ENCODE data around the gene SLC35G4. TPM values are rescaled to one million over a fixed set of nuclear protein-coding genes. Genes with fewer than 3 reads are reported as not detected.
"Not testable (repeated sequence)": the region's sequence is repeated elsewhere in the genome, so short reads cannot be mapped to it uniquely, and the experiment has no call there.

Gene SLC35G4
- total RNA-seq, 1 donor = not detected

DNA sequence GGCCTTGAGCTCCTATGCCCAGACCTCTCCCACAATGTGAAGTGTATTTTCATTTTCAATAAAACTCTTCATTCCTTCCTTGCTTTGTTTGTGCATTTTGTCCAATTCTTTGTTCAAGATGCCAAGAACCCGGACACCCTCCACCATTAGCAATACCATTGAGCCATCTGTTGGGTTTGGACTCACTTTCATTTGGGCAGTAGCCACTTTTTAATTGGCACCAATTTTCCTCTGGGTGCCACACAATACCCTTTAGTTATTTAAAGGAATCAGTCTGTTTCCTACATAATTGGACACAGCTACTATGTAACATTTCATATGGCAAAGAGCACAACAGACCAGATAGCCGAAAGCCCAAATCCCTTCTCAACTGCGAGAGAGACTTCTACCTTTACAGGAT is 22.5 kb upstream of the SLC35G4 start:
- no peak for DNase-seq (ENCODE audit: low read depth)
- H3K4me3 ChIP-seq (ENCODE audit: low read depth, low read length) = no peak overlapping the region

DNA sequence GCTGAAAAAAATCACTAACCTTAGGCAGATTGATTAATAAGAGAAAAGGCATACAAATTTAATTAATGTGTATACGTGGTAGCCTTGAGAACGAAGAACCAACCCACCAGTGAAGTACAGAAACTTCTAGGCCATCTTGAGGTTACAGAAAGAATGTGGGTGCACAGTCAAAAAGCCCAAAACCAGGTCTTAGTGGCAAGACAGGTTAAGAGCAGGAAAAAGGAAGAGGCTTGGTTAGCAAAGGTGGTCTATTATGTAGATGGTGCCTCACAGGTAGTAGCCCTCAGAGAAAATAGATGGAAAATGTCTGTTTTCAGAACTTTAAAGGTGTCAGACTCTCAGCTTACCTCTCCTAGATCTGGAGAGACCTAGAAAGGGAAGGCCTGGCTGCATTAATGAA is 22.0 kb upstream of the SLC35G4 start:
- H3K4me3 ChIP-seq (ENCODE audit: low read depth, low read length) = no peak overlapping the region
- TF ChIP-seq, protein P1, sequence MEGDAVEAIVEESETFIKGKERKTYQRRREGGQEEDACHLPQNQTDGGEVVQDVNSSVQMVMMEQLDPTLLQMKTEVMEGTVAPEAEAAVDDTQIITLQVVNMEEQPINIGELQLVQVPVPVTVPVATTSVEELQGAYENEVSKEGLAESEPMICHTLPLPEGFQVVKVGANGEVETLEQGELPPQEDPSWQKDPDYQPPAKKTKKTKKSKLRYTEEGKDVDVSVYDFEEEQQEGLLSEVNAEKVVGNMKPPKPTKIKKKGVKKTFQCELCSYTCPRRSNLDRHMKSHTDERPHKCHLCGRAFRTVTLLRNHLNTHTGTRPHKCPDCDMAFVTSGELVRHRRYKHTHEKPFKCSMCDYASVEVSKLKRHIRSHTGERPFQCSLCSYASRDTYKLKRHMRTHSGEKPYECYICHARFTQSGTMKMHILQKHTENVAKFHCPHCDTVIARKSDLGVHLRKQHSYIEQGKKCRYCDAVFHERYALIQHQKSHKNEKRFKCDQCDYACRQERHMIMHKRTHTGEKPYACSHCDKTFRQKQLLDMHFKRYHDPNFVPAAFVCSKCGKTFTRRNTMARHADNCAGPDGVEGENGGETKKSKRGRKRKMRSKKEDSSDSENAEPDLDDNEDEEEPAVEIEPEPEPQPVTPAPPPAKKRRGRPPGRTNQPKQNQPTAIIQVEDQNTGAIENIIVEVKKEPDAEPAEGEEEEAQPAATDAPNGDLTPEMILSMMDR (IDR thresholded peaks at IDR 0.05; ENCODE audit: insufficient read depth, low read depth, low read length) = no peak
- no peak for DNase-seq (ENCODE audit: low read depth)

More for the DNA sequence above, 22.5 kb upstream of the SLC35G4 start:
- TF ChIP-seq, protein P1 (IDR thresholded peaks at IDR 0.05; ENCODE audit: insufficient read depth, low read depth, low read length) = no peak

DNA sequence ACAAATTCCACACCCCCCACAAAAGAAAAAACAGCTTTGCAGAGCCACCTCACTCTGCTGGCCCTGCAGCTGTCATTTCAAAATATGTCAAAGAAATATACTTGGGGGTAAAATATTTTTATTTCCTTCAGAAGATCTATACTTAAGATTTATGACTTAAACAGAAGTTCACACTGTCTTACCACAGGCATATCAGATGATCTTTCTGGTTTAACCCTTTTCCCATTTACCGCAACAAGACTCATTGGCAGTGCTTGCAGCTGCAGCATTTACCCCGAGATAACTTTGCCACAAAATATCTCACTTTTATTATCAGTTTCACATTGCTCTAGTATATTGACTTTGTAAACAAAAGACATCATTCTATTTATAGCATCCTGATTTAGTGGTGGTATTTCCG is 21.6 kb upstream of the SLC35G4 start:
- TF ChIP-seq, protein P1 (IDR thresholded peaks at IDR 0.05; ENCODE audit: insufficient read depth, low read depth, low read length) = no peak
- DNase-seq (ENCODE audit: low read depth) = no peak
- no peak overlapping the region for H3K4me3 ChIP-seq (ENCODE audit: low read depth, low read length)

DNA sequence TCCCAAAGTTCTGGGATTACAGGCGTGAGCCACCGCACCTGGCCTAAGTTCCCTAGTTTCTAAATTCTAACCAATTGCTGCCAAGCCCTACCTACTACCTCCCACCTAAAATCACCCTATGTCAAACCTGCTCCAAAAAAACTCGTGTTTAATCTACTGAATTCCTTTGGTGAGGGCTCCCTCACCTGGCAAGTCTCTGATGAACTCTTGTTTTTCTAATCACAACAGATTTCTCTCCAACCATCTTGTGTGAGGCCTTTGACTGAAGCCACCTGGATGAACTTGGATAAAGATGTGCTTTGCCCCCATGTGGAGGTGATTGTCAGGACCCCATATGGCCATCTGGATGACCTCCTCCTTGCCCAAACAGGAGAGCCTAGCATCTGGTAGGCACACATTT is 17.4 kb upstream of the SLC35G4 start:
- TF ChIP-seq, protein P1 (IDR thresholded peaks at IDR 0.05; ENCODE audit: insufficient read depth, low read depth, low read length) = no peak
- no peak for DNase-seq (ENCODE audit: low read depth)
- no peak overlapping the region for H3K4me3 ChIP-seq (ENCODE audit: low read depth, low read length)

DNA sequence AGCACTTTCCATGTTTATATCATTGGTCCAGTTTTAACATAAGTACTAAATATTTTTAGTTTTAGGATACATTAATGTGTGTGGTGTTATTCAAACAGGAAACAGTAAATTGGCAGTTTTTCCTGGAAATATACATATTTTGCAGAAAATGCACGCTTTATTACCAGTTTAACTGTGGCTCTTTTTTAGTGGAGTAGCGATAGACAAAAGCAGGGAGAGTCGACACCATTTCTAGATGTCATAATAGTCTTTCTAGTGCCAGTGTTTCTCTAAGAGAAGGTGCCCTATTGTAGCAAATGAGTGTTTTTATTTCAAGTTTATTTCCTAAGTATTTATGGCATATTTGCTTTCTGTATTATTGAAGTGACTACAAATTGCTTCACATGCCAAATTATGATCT is 9.1 kb upstream of the SLC35G4 start:
- DNase-seq (ENCODE audit: low read depth) = no peak
- H3K4me3 ChIP-seq (ENCODE audit: low read depth, low read length) = no peak overlapping the region
- TF ChIP-seq, protein P1 (IDR thresholded peaks at IDR 0.05; ENCODE audit: insufficient read depth, low read depth, low read length) = no peak

DNA sequence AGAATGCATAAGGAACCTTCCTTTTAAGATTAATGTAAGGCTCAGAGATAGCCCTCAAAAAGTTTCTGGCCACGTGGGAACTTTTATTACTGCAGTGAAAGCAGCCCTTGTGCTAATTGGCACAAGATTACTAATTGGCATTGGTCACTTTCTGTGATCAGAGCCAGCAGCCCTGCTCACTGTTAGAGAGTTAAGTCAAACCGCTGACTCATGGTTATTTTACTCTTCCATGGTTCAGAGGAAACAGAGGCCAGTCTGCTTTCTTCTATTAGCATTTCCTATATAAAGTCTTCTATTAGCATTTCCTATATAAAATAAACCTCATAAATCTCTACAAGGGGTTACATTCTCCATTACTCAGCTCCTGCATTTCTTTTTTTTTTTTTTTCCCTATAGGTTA is 1.5 kb upstream of the SLC35G4 start:
- no peak overlapping the region for H3K4me3 ChIP-seq (ENCODE audit: low read depth, low read length)
- no peak for DNase-seq (ENCODE audit: low read depth)
- TF ChIP-seq, protein P1 (IDR thresholded peaks at IDR 0.05; ENCODE audit: insufficient read depth, low read depth, low read length) = no peak

DNA sequence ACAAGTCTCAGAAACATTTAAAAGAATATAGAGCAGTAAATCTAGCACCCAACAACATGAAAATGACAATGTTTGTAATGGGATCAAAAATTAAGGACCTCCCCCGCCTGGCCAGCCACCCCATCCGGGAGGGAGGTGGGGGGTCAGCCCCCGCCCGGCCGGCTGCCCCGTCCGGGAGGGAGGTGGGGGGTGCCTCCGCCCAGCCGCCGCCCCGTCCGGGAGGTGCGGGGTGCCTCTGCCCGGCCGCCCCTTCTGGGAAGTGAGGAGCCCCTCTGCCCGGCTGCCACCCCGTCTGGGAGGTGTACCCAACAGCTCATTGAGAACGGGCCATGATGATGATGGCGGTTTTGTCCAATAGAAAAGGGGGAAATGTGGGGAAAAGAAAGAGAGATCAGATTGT is 778 bp upstream of the SLC35G4 start:
- not testable (repeated sequence) for H3K4me3 ChIP-seq (ENCODE audit: low read depth, low read length)

DNA sequence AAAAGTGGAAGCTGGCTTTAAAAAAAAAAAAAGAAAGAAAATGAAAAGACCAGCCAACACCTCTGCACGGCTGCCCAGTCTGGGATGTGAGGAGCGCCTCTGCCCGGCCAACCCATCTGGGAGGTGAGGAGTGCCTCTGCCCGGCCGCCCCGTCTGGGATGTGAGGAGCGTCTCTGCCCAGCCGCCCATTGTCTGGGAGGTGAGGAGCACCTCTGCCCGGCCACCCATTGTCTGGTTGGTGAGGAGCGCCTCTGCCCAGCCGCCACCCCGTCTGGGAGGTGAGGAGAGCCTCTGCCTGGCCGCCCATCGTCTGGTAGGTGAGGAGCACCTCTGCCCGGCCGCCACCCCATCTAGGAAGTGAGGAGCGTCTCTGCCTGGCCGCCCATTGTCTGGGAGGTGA is 3.7 kb downstream of the SLC35G4 start:
- DNase-seq (ENCODE audit: low read depth); H3K4me3 ChIP-seq (ENCODE audit: low read depth, low read length): not testable (repeated sequence)

More for the DNA sequence above, 778 bp upstream of the SLC35G4 start:
- DNase-seq (ENCODE audit: low read depth) = not testable (repeated sequence)

DNA sequence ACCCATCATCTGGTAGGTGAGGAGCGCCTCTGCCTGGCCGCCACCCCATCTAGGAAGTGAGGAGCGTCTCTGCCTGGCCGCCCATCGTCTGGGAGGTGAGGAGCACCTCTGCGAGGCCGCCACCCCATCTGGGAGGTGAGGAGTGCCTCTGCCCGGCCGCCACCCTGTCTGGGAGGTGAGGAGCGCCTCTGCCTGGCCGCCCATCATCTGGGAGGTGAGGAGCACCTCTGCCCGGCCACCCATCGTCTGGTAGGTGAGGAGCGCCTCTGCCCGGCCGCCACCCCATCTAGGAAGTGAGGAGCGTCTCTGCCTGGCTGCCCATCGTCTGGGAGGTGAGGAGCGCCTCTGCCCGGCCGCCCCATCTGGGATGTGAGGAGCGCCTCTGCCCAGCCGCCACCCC is 4.2 kb downstream of the SLC35G4 start:
- DNase-seq (ENCODE audit: low read depth) = not testable (repeated sequence)

DNA sequence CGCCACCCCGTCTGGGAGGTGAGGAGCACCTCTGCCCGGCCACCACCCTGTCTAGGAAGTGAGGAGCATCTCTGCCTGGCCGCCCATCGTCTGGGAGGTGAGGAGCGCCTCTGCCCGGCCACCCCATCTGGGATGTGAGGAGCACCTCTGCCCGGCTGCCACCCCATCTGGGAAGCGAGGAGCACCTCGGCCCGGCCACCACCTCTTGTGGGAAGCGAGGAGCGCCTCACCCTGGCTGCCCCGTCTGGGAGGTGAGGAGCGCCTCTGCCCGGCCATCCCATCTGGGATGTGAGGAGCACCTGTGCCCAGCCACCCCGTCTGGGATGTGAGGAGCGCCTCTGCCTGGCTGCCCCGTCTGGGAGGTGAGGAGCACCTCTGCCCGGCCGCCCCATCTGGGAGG is 4.6 kb downstream of the SLC35G4 start:
- not testable (repeated sequence) for H3K4me3 ChIP-seq (ENCODE audit: low read depth, low read length); DNase-seq (ENCODE audit: low read depth)

More for the DNA sequence above, 4.2 kb downstream of the SLC35G4 start:
- not testable (repeated sequence) for H3K4me3 ChIP-seq (ENCODE audit: low read depth, low read length)

DNA sequence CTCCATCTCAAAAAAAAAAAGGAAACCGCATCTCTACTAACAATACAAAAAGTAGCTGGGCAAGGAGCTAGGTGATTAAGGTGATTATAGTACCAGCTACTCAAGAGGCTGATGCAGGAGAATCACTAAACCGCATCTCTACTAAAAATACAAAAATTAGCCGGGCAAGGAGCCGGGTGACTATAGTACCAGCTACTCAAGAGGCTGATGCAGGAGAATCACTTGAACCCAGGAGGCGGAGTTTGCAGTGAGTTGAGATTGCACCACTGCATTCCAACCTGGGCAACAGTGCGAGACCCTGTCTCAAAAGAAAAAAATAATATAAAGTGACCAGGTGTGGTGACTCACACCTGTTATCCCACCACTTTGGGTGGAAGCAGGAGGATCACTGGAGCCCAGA is 5.6 kb downstream of the SLC35G4 start:
- H3K4me3 ChIP-seq (ENCODE audit: low read depth, low read length); DNase-seq (ENCODE audit: low read depth): not testable (repeated sequence)

DNA sequence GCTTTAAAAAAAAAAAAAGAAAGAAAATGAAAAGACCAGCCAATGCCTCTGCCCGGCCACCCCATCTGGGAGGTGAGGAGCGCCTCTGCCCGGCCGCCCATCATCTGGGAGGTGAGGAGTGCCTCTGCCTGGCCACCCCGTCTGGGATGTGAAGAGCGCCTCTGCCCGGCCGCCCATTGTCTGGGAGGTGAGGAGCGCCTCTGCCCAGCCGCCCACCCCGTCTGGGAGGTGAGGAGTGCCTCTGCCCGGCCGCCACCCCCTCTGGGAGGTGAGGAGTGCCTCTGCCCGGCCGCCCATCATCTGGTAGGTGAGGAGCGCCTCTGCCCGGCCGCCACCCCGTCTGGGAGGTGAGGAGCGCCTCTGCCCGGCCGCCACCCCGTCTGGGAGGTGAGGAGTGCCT is 37.9 kb downstream of the SLC35G4 start:
- H3K4me3 ChIP-seq (ENCODE audit: low read depth, low read length); DNase-seq (ENCODE audit: low read depth): not testable (repeated sequence)
